Common myeloid progenitor, CD34-positive (primary cell): ENCODE data around the gene RNFT2.

Experiments used
- CTCF ChIA-PET: fragments of 350-600 bp; sonication (Branson Sonifier 250); formaldehyde crosslinking; loops from one replicate; lab custom pipeline; 2021; ENCODE audit warnings: antibody characterized with exemption; lab: Charles Lee
- POLR2A ChIA-PET: fragments of 350-600 bp; sonication (Branson Sonifier 250); formaldehyde crosslinking; loops from one replicate; lab custom pipeline; 2021; ENCODE audit warnings: antibody characterized with exemption; lab: Charles Lee
- DNase-seq, 3 donors: peaks; one replicate each; pipeline versions ENCODE4 v3.0.0 to v3.0.0-alpha.2; 2013
- H3K27ac ChIP-seq, 2 experiments: 1 replicate in 1 of 2; 2 replicates in 1 of 2; pipeline ENCODE4 v1.7.0; 2013; ENCODE audit warnings: inconsistent platforms in 2 of 2, low read length in 2 of 2, mild to moderate bottlenecking in 2 of 2, low read depth in 1 of 2, moderate library complexity in 1 of 2; ENCODE audit not compliant: severe bottlenecking in 2 of 2, insufficient read depth in 1 of 2, poor library complexity in 1 of 2
- H3K27me3 ChIP-seq, 5 experiments: replicated peaks in 2 of 5; 1 replicate in 3 of 5; 2 replicates in 2 of 5; pipeline versions ENCODE4 v1.6.1 to v1.7.0; 2013; ENCODE audit warnings: low read length in 4 of 5, mild to moderate bottlenecking in 2 of 5, moderate library complexity in 2 of 5, inconsistent platforms in 1 of 5; ENCODE audit not compliant: insufficient read depth in 5 of 5, control insufficient read depth in 4 of 5
- H3K36me3 ChIP-seq, 4 experiments: 1 replicate in 2 of 4; 2 replicates in 2 of 4; pipeline versions ENCODE4 v1.6.1 to v1.7.0; 2013; ENCODE audit warnings: low read length in 3 of 4, control low read depth in 1 of 4, mild to moderate bottlenecking in 1 of 4; ENCODE audit not compliant: control insufficient read depth in 4 of 4, insufficient read depth in 4 of 4
- H3K4me1 ChIP-seq, 4 experiments: 1 replicate in 3 of 4; 2 replicates in 1 of 4; pipeline versions ENCODE4 v1.6.1 to v1.7.1; 2013; ENCODE audit warnings: low read length in 3 of 4, mild to moderate bottlenecking in 3 of 4, control low read depth in 1 of 4, inconsistent platforms in 1 of 4, moderate library complexity in 1 of 4; ENCODE audit not compliant: control insufficient read depth in 4 of 4, insufficient read depth in 4 of 4; ENCODE audit errors: control extremely low read depth in 1 of 4
- H3K4me3 ChIP-seq, 7 experiments: 1 replicate in 4 of 7; 2 replicates in 3 of 7; pipeline versions ENCODE4 v1.5.1 to v1.7.0; 2013; ENCODE audit warnings: mild to moderate bottlenecking in 7 of 7, low read length in 6 of 7, moderate library complexity in 6 of 7, inconsistent platforms in 2 of 7, low read depth in 2 of 7, control low read depth in 1 of 7; ENCODE audit not compliant: insufficient read depth in 4 of 7, control insufficient read depth in 1 of 7; ENCODE audit errors: extremely low read depth in 1 of 7
- H3K9me3 ChIP-seq, 5 experiments: 1 replicate in 4 of 5; 2 replicates in 1 of 5; pipeline versions ENCODE4 v1.6.1 to v1.7.1; 2013; ENCODE audit warnings: low read length in 4 of 5, mild to moderate bottlenecking in 2 of 5, inconsistent platforms in 1 of 5, low read depth in 1 of 5, moderate library complexity in 1 of 5; ENCODE audit not compliant: control insufficient read depth in 4 of 5, insufficient read depth in 2 of 5; ENCODE audit errors: control extremely low read depth in 1 of 5
- WGBS: methylation state at CpG from one replicate; pipeline ENCODE4 v1.1.5; 2013; ENCODE audit not compliant: insufficient coverage; 5-methylcytosine and 5-hydroxymethylcytosine counted together

The RNFT2 gene

DNA sequence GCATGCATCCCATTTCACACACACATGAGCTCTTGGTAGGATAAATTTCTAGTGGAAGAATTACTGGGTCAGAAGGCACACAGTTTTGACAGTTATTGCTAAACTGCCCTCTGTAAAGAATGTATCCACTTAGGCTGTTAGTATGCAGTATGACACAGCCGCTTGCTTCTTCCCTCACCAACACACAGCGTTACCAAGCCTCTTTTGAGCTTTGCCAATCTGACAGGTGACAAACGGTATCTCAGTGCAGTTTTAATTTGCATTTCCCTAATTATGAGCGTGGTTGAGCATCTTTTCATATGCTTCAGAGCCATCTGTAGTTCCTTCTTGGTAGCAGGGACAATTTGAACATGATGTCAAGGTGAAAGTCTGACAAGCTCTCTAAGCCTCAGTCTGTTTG, 100.2 kb downstream of the RNFT2 start:
- Histone ChIP-seq H3K36me3 (no peaks in the 10 kb centered on the region), H3K9me3 (peaks cover 0 to 5% (median 0%) of the 10 kb centered on the region in 5 experiments), H3K27me3 (no peaks in the 10 kb centered on the region), H3K27ac (no peak overlapping the region), H3K4me3 (no peak overlapping the region), H3K4me1 (no peaks in the 10 kb centered on the region)
- ChIA-PET POLR2A (no interaction called here), CTCF (no interaction called here)
- 74% methylated on average over 3 of the region's 4 CpGs for WGBS
- no peak for DNase-seq

DNA sequence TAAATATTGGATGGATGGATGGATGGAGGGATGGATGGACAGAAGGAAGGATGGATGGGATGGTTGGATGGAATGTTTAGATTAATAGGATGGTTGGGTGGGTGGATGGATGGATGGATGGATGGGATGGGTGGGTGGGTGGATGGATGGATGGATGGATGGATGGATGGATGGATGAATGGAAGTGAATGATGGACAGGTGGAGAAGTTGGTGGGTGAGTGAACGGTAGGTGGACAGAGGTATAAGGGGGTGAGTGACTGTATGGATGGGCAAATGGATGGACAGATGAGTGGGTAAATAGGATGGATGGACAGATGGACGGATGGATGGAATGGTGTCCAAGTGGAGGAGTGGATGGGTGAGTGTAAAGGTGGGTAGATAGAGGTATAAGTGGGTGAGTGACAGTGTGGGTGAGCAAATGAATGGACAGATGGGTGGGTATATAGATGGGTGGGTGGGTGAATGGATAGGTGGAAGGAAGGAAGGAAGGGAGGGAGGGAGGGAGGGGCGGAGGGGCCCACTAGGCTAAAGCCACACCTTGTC, 101.2 kb downstream of the RNFT2 start:
- H3K27ac ChIP-seq, result no peak overlapping the region
- no peaks in the 10 kb centered on the region for H3K36me3 ChIP-seq
- DNase-seq, result no peak
- H3K4me1 ChIP-seq, result no peaks in the 10 kb centered on the region
- no peak overlapping the region for H3K4me3 ChIP-seq
- peaks cover 0 to 5% (median 0%) of the 10 kb centered on the region in 5 experiments for H3K9me3 ChIP-seq
- H3K27me3 ChIP-seq, result no peaks in the 10 kb centered on the region
- whole genome bisulfite sequencing, result 100% methylated on average over 2 of the region's 3 CpGs
- POLR2A ChIA-PET, result no interaction called here
- CTCF ChIA-PET, result no interaction called here

DNA sequence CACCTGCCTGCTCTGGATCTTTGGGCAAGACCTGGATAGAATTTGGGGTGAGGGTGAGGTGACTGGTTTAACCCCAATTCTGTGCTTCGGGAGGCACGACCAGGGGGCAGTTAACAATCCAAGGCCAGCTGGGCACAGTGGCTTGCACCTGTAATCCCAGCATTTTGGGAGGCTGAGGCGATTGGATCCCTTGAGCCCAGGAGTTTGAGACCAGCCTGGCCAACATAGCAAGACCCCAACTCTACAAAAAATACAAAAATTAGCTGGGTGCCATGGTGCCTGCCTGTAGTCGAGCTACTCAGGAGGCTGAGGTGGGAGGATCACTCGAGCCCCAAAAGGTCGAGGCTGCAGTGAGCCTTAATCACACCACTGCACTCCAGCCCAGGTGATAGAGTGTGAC, 105.0 kb downstream of the RNFT2 start:
- no peak for DNase-seq
- Histone ChIP-seq H3K27me3 (no peaks in the 10 kb centered on the region), H3K27ac (no peak overlapping the region), H3K4me3 (no peak overlapping the region), H3K9me3 (no peaks in the 10 kb centered on the region), H3K4me1 (no peaks in the 10 kb centered on the region), H3K36me3 (no peaks in the 10 kb centered on the region)
- 100% methylated on average over 4 of the region's 6 CpGs for WGBS
- POLR2A ChIA-PET, result no interaction called here
- CTCF ChIA-PET, result no interaction called here

DNA sequence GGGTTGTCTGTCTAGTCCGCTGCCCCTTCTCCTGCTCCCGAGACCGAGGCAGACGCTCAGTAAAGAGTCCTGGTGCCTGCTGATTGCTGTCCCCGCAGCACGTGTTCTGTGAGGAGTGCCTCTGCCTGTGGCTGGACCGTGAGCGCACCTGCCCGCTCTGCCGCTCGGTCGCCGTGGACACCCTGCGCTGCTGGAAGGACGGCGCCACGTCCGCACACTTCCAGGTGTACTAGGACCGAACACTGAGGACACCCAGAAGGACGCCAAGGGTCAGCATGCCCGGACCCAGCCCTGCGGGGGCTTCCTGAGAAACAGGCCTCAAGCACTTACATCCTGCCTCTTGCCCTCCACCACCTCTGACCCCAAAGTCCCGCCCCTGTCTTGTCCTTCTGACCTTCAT, 111.1 kb downstream of the RNFT2 start:
- H3K4me1 ChIP-seq, result no peaks in the 10 kb centered on the region
- H3K4me3 ChIP-seq, result no peak overlapping the region
- no peaks in the 10 kb centered on the region for H3K9me3 ChIP-seq
- DNase-seq, result no peak
- no peaks in the 10 kb centered on the region for H3K36me3 ChIP-seq
- no peak overlapping the region for H3K27ac ChIP-seq
- POLR2A ChIA-PET, result no interaction called here
- no peaks in the 10 kb centered on the region for H3K27me3 ChIP-seq
- WGBS, result 98% methylated on average over 23 of the region's 23 CpGs
- CTCF ChIA-PET, result interaction anchor here (1.2 kb wide), 1 partner anchor 11 kb away, joined by 6 read pairs; no protein-coding TSS in a partner anchor

DNA sequence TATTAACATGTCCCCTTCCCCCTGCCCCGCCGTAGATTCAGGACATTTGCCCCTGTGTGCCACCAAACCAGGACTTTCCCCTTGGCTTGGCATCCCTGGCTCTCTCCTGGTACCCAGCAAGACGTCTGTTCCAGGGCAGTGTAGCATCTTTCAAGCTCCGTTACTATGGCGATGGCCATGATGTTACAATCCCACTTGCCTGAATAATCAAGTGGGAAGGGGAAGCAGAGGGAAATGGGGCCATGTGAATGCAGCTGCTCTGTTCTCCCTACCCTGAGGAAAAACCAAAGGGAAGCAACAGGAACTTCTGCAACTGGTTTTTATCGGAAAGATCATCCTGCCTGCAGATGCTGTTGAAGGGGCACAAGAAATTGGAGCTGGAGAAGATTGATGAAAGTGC, 114.2 kb downstream of the RNFT2 start:
- ChIA-PET CTCF (no interaction called here), POLR2A (interaction anchor here (0.6 kb wide), 1 partner anchor 163 kb away, joined by 3 read pairs; no protein-coding TSS in a partner anchor)
- Histone ChIP-seq H3K9me3 (no peaks in the 10 kb centered on the region), H3K27me3 (no peaks in the 10 kb centered on the region), H3K36me3 (no peaks in the 10 kb centered on the region), H3K4me3 (no peak overlapping the region), H3K4me1 (no peaks in the 10 kb centered on the region), H3K27ac (no peak overlapping the region)
- WGBS, result 90% methylated on average over 6 of the region's 6 CpGs
- DNase-seq, result no peak

DNA sequence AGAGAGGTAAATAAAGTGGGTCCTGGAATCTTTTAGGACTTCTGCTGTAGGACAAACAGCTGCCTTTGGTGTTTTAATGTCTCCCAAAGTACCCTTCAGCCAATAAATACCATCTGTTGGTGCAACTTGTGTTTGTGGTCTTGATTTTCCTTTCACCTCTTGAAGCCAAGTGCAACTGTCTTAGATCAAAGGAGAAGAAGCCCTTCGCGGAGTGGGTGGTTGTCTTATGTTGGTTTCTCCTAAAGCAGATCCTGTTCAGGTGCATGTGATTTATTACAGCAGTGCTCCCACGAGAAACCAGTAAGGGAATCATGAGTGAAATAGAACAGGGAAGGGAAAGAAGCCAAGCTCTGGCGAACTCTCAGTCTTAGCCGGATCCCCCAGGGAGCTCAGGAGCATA, 115.4 kb downstream of the RNFT2 start:
- H3K4me3 ChIP-seq, result no peak overlapping the region
- H3K27ac ChIP-seq, result no peak overlapping the region
- no peaks in the 10 kb centered on the region for H3K36me3 ChIP-seq
- H3K4me1 ChIP-seq, result no peaks in the 10 kb centered on the region
- H3K9me3 ChIP-seq, result no peaks in the 10 kb centered on the region
- 90% methylated on average over 4 of the region's 5 CpGs for WGBS
- ChIA-PET POLR2A (no interaction called here), CTCF (no interaction called here)
- H3K27me3 ChIP-seq, result no peaks in the 10 kb centered on the region
- no peak for DNase-seq

DNA sequence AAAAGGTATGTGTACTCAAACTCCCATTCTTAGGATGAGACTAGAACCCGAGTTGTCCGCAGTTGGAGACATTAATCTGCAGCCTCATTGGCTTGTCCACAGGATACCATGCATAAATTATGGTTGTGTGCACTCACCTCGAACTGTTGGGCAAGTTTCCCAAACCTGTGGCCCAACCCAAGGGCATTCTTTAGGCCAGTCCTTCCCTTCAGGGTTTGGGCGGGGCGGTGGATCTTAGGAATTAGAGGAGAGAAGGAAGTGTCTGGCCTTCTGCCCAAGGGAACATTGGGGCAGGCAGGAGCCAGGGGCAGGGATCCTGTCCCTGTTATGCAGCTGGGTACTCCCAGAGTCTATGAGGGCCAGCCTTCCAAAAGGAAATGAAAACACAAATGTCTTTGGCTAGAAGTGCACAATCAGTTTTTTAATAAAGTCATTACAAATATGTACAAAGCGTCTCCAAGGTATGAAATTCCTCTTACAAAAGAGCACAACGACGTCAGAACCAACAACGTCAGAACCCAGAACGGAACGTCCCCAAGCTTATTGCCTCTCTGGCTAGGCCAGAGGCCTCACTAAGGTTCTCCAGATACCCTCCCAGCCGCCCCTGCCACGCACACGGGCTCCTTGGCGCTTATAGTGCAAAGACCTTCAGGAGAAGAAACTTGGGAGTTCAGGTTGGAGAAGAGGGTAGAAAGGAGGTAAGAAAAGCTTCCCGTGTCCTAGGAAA, 117.8 kb downstream of the RNFT2 start:
- Histone ChIP-seq H3K27me3 (peaks cover 0 to 18% (median 3%) of the 10 kb centered on the region in 5 experiments), H3K4me3 (no peak overlapping the region), H3K27ac (no peak overlapping the region), H3K9me3 (no peaks in the 10 kb centered on the region), H3K4me1 (no peaks in the 10 kb centered on the region), H3K36me3 (no peaks in the 10 kb centered on the region)
- ChIA-PET CTCF (interaction anchor here (1.0 kb wide), 1 partner anchor 7 kb away, joined by 3 read pairs; no protein-coding TSS in a partner anchor), POLR2A (no interaction called here)
- 93% methylated on average over 15 of the region's 16 CpGs for WGBS
- DNase-seq, result no peak
